HEK293T (cell line): ENCODE measurements around the gene OR4P4.

ENCODE experiments used
- CTCF ChIA-PET: fragments of 350-600 bp; formaldehyde crosslinking; extraction: SDS; loops from one replicate; lab custom pipeline; 2021; ENCODE audit warnings: antibody characterized with exemption, inconsistent platforms; lab: Yijun Ruan, JAX
- POLR2A ChIA-PET: fragments of 350-600 bp; formaldehyde crosslinking; extraction: SDS; loops from one replicate; lab custom pipeline; 2020; ENCODE audit warnings: antibody characterized with exemption, inconsistent platforms; lab: Yijun Ruan, JAX
- DNase-seq: peaks from one replicate; pipeline ENCODE4 v3.0.0; 2012; ENCODE audit warnings: mixed read lengths; ENCODE audit errors: extremely low spot score
- ARNT ChIP-seq: fragments of 450-650 bp; IDR thresholded peaks from 2 replicates; pipeline ENCODE4 v1.6.1; 2017; ENCODE audit warnings: mild to moderate bottlenecking
- BHLHE40 ChIP-seq: fragments of 450-650 bp; IDR thresholded peaks from 2 replicates; pipeline ENCODE4 v1.6.1; 2016; ENCODE audit warnings: mild to moderate bottlenecking, moderate library complexity, borderline replicate concordance
- CTBP1 ChIP-seq: fragments of 450-650 bp; IDR thresholded peaks from 2 replicates; pipeline ENCODE4 v1.6.1; 2016; ENCODE audit warnings: borderline replicate concordance
- ELF4 ChIP-seq: fragments of 450-650 bp; IDR thresholded peaks from 2 replicates; pipeline ENCODE4 v1.6.1; 2017; ENCODE audit warnings: antibody characterized with exemption
- FOXA1 ChIP-seq: fragments of 450-650 bp; IDR thresholded peaks from 2 replicates; pipeline ENCODE4 v1.6.1; 2016; ENCODE audit warnings: mild to moderate bottlenecking
- FOXK2 ChIP-seq: fragments of 450-650 bp; IDR thresholded peaks from 2 replicates; pipeline ENCODE4 v1.6.1; 2016; ENCODE audit warnings: mild to moderate bottlenecking
- FOXM1 ChIP-seq: fragments of 450-650 bp; IDR thresholded peaks from 2 replicates; pipeline ENCODE4 v1.6.1; 2017; ENCODE audit warnings: mild to moderate bottlenecking, borderline replicate concordance
- HDGF ChIP-seq: fragments of 450-650 bp; IDR thresholded peaks from 2 replicates; pipeline ENCODE4 v1.6.1; 2017; ENCODE audit warnings: antibody characterized with exemption, borderline replicate concordance
- L3MBTL2 ChIP-seq: fragments of 450-650 bp; conservative IDR thresholded peaks from 2 replicates; pipeline ENCODE4 v1.6.1; 2016; ENCODE audit warnings: mild to moderate bottlenecking
- LEF1 ChIP-seq: fragments of 450-650 bp; IDR thresholded peaks from 2 replicates; pipeline ENCODE4 v1.6.1; 2017; ENCODE audit warnings: mild to moderate bottlenecking, borderline replicate concordance
- NFRKB ChIP-seq: fragments of 450-650 bp; IDR thresholded peaks from 2 replicates; pipeline ENCODE4 v1.6.1; 2016; ENCODE audit warnings: mild to moderate bottlenecking, moderate library complexity
- SP1 ChIP-seq: fragments of 450-650 bp; IDR thresholded peaks from 2 replicates; pipeline ENCODE4 v1.6.1; 2017
- SUZ12 ChIP-seq: fragments of 450-650 bp; IDR thresholded peaks from 2 replicates; pipeline ENCODE4 v1.6.1; 2016; ENCODE audit warnings: mild to moderate bottlenecking
- TARDBP ChIP-seq: fragments of 450-650 bp; IDR thresholded peaks from 2 replicates; pipeline ENCODE4 v1.6.1; 2016
- ZNF384 ChIP-seq: fragments of 450-650 bp; IDR thresholded peaks from 2 replicates; pipeline ENCODE4 v1.6.1; 2016
- TF ChIP-seq, protein P1 (sequence below): fragments of 450-650 bp; IDR thresholded peaks from 2 replicates; pipeline ENCODE4 v1.6.1; 2016

OR4P4 gene

DNA sequence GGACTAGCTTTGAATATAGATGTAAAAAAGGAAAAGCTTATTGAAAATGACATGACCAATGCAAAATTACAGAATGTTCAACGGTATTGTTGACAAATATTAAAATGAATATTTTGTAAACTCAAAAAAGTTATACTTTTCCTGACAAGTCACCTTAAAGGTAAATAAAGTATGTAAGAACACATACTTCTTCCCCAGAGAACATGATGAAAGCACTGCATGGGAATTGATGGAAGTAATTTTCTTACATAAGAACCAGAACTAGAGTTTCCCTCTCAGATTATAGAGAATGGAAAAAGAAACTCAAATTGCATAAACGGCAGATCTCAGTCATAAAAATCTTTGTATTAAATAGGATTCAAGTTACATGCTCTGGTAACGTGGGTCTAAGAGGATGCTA lies at the start of gene OR4P4:
Gene OR4P4 (plus strand): TSS at position 301 of the 400 bp plus-strand sequence.
- POLR2A ChIA-PET = no interaction called here
- TF ChIP-seq CTBP1 (no peak), FOXM1 (no peak), ARNT (no peak), FOXA1 (no peak), HDGF (no peak), SUZ12 (no peak), FOXK2 (no peak), SP1 (no peak), L3MBTL2 (no peak), ZNF384 (no peak), NFRKB (no peak), LEF1 (no peak), ELF4 (no peak), BHLHE40 (no peak), TARDBP (no peak)
- TF ChIP-seq, protein P1, sequence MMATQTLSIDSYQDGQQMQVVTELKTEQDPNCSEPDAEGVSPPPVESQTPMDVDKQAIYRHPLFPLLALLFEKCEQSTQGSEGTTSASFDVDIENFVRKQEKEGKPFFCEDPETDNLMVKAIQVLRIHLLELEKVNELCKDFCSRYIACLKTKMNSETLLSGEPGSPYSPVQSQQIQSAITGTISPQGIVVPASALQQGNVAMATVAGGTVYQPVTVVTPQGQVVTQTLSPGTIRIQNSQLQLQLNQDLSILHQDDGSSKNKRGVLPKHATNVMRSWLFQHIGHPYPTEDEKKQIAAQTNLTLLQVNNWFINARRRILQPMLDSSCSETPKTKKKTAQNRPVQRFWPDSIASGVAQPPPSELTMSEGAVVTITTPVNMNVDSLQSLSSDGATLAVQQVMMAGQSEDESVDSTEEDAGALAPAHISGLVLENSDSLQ = no peak
- CTCF ChIA-PET = no interaction called here
- DNase-seq = no peak

DNA sequence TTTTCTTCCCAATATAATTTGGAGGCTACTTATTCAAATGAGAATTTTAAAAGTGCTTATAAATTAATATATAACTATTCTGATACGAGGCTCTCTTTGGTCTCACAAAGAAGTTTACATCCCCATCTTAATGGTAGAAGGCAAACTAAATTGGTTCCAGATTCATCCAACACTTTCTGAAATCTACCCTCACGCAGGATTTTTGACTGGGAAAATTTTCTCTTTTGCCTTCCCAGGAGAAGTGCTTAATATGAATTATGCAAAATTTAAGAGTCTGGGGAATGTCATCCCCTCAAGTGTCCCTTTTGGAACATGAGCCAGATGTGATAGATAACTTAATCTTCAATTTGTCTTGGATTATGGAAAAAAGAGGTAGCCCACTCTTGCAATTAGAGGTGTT lies 27.4 kb upstream of the OR4P4 start, which contains the start of gene OR4C11:
Gene OR4C11 (minus strand): TSS at position 101 of the 400 bp plus-strand sequence. CDS start 3,272 bp downstream, outside the sequence.
- ChIA-PET CTCF (no interaction called here), POLR2A (no interaction called here)
- TF ChIP-seq, protein P1 = no peak
- no peak for TF ChIP-seq ZNF384
- no peak for TF ChIP-seq TARDBP
- no peak for TF ChIP-seq ELF4
- DNase-seq = no peak

DNA sequence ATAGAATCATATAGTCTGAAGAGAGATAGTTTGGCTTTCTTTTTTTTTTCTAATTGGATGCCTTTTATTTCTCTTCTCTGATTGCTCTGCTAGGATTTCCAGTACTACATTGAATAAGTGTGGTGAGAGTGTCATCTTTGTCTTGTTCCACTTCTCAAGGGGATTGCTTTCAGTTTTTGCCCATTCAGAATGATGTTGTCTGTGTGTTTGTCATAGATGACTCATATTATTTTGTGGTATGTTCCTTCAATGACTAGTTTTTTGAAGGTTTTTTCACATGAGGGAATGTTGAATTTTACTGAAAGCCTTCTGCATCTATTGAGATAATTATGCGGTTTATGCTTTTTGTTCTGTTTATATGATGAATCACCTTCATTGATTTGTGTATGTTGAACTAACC lies 10.4 kb upstream of the OR4P4 start:
- DNase-seq = no peak
- CTCF ChIA-PET = no interaction called here
- POLR2A ChIA-PET = no interaction called here
- TF ChIP-seq ARNT (no peak), ELF4 (no peak), SUZ12 (no peak), HDGF (no peak), BHLHE40 (no peak), FOXA1 (no peak), SP1 (no peak)

DNA sequence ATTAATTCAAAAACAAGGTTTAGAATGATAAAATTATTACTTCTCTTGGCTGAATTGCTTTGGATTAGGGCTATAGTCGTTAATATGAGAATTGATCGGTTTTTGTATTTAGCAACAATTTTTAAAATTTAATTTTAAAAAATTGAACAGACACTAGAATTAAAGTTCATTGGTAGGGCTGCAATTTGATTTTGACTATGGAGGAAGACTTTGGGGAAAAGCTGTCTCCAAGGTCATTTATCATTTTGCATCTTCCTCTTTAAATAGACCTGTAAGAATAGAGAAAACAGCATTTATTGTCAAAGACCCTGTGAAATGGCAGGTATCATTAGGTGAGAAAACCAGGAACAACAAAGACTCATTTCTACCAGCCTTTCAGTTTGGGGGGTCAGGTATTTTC lies 13.1 kb downstream of the OR4P4 start, which contains the start of gene OR4S2:
Gene OR4S2 (plus strand): TSS at position 301 of the 400 bp plus-strand sequence. CDS start 2,577 bp downstream, outside the sequence.
- ChIA-PET POLR2A (no interaction called here), CTCF (no interaction called here)

DNA sequence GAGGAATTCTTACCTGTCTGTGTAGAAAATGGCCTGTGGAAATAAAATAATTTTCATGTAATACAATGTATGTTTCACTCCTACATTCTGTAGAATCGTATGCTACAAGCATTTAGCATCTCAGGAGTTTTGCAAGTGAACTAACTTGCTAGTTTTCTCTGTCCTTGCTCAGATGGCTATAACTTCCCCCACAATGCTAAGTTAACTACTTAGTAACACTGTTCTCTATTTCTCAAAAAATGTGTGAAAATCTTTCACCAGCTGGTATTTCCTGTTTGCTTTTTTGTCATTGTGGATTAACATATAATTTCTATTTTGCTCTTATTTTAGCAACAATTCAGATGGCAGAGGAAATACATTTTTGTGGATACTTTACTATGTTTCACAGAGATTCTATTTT lies 17.6 kb downstream of the OR4P4 start:
- DNase-seq = no peak
- ChIA-PET CTCF (no interaction called here), POLR2A (no interaction called here)
- TF ChIP-seq LEF1 (no peak), SUZ12 (no peak), L3MBTL2 (no peak), ZNF384 (no peak), CTBP1 (no peak), BHLHE40 (no peak), ARNT (no peak), ELF4 (no peak), SP1 (no peak), TARDBP (no peak), FOXM1 (no peak), NFRKB (no peak), FOXA1 (no peak)
- TF ChIP-seq, protein P1 = no peak

More for the DNA sequence above, 13.1 kb downstream of the OR4P4 start, which contains the start of gene OR4S2:
- TF ChIP-seq HDGF (no peak), NFRKB (no peak), LEF1 (no peak), ARNT (no peak), TARDBP (no peak), ZNF384 (no peak), CTBP1 (no peak), FOXA1 (no peak), SP1 (no peak), FOXM1 (no peak), ELF4 (no peak), BHLHE40 (no peak), SUZ12 (no peak), FOXK2 (no peak), L3MBTL2 (no peak)
- TF ChIP-seq, protein P1 = no peak
- no peak for DNase-seq

DNA sequence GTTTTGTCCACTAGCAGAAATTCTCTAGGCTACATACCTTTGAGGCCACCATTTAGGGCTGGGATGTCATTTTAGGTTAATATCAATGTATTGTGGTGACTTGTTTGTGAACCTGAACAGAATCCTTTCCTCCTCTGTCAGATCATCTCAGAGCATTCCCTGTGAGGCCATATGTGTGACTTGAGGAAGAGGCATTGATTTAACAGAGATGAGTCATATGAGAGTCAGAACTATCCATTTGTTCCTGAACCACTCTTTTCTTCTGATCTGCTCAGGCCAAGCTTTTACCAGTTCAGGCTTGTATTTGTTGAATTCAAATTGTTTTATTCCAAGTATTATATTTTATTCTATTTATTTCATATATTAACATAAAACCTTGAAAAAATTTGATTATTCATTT lies 20.2 kb downstream of the OR4P4 start:
- no peak for DNase-seq
- TF ChIP-seq FOXM1 = no peak
- no peak for TF ChIP-seq BHLHE40
- ChIA-PET CTCF (no interaction called here), POLR2A (no interaction called here)
